Renal pelvis (tissue), 4 donors: ENCODE results near the gene PSRC1. TPM values are rescaled to one million over a fixed set of nuclear protein-coding genes. Genes with fewer than 3 reads are reported as not detected.
"Not testable (repeated sequence)": the region's sequence is repeated elsewhere in the genome, so short reads cannot be mapped to it uniquely, and the experiment has no call there.

Experiments
- DNase-seq: peaks from one replicate; pipeline ENCODE4 v3.0.0-alpha.2; 2013
- polyA plus RNA-seq, 3 donors: library from polyadenylated mRNA; unstranded; fragments of 120-200 nt; gene quantifications; one replicate each; pipeline ENCODE4 v1.2.1, GENCODE V29; 2013; ENCODE audit not compliant: insufficient read length in 3 of 3

The PSRC1 gene
- polyA plus RNA-seq, 3 donors: 24.6 to 34.2 (median 30.7) TPM

- no peak for DNase-seq
Measured at GRCh38 chr1:109298666-109299557, 16.0 kb upstream of the PSRC1 start.

- no peak for DNase-seq
Measured at GRCh38 chr1:109296782-109297181, 13.8 kb upstream of the PSRC1 start.

GRCh38 chr1:109295712-109296415 lies 12.9 kb upstream of the PSRC1 start:
- no peak for DNase-seq

- DNase-seq: no peak
Measured at GRCh38 chr1:109294481-109294880, 11.5 kb upstream of the PSRC1 start.

- no peak for DNase-seq
Measured at GRCh38 chr1:109293026-109293425, 10.1 kb upstream of the PSRC1 start.

GRCh38 chr1:109292364-109292763 lies 9.4 kb upstream of the PSRC1 start:
- no peak for DNase-seq

GRCh38 chr1:109290998-109291397 lies 8.1 kb upstream of the PSRC1 start:
- DNase-seq: no peak

- DNase-seq: no peak
Measured at GRCh38 chr1:109290137-109290536, 7.2 kb upstream of the PSRC1 start.

- not testable (repeated sequence) for DNase-seq
Measured at GRCh38 chr1:109286762-109287161, 3.8 kb upstream of the PSRC1 start.

- DNase-seq: no peak
Measured at GRCh38 chr1:109283748-109284600, 1.0 kb upstream of the PSRC1 start.

GRCh38 chr1:109282497-109282951 lies 421 bp downstream of the PSRC1 start:
- no peak for DNase-seq

- no peak for DNase-seq
Measured at GRCh38 chr1:109281680-109282496, 1.1 kb downstream of the PSRC1 start.

- no peak for DNase-seq
Measured at GRCh38 chr1:109280862-109281261, 2.1 kb downstream of the PSRC1 start.

- DNase-seq: no peak
Measured at GRCh38 chr1:109279615-109280278, 3.2 kb downstream of the PSRC1 start.

GRCh38 chr1:109277434-109278204 lies 5.3 kb downstream of the PSRC1 start:
- DNase-seq: no peak

- no peak for DNase-seq
Measured at GRCh38 chr1:109275706-109276345, 7.1 kb downstream of the PSRC1 start.

- DNase-seq: peak; percentile 75
Measured at GRCh38 chr1:109274533-109275476, 8.1 kb downstream of the PSRC1 start.
